Activated CD8-positive, alpha-beta memory T cell treated with anti-CD3 and anti-CD28 coated beads, Interleukin-2, amount 50 U/mL, for 1 hour (primary cell): ENCODE data around the gene MRPS12.

ENCODE experiments used
- DNase-seq: peaks from one replicate; pipeline ENCODE4 v3.0.0-alpha.2; 2020; ENCODE audit errors: extremely low read depth

Gene MRPS12

GRCh38 chr19:38975214-38975860 is 44.6 kb downstream of the MRPS12 start, which contains the start of gene FBXO17:
TSS of gene FBXO17 (minus strand) at chr19:38975742. CDS start at chr19:38950319, 25,423 bp downstream.
- no peak for DNase-seq

DNA sequence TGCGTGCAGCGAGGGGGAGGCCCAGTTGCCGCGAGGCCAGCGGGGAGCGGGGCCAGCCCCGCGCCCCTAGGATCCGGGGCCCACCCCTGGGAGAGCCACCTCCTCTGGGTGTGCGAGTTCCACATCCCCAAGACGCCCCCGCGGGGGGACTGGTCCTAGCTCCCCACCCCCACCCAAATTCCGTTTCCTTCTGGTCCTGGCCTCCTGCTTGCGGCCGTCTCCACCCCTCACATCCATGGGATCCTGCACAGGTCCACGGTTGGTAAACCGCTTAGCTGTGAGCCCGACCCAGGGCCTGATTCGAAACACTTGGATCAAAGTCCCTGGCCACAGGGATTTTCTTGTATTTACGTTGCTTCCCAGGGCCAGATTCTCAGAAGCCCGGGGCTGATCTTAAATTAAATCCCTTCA is 45.1 kb downstream of the MRPS12 start:
- no peak for DNase-seq

DNA sequence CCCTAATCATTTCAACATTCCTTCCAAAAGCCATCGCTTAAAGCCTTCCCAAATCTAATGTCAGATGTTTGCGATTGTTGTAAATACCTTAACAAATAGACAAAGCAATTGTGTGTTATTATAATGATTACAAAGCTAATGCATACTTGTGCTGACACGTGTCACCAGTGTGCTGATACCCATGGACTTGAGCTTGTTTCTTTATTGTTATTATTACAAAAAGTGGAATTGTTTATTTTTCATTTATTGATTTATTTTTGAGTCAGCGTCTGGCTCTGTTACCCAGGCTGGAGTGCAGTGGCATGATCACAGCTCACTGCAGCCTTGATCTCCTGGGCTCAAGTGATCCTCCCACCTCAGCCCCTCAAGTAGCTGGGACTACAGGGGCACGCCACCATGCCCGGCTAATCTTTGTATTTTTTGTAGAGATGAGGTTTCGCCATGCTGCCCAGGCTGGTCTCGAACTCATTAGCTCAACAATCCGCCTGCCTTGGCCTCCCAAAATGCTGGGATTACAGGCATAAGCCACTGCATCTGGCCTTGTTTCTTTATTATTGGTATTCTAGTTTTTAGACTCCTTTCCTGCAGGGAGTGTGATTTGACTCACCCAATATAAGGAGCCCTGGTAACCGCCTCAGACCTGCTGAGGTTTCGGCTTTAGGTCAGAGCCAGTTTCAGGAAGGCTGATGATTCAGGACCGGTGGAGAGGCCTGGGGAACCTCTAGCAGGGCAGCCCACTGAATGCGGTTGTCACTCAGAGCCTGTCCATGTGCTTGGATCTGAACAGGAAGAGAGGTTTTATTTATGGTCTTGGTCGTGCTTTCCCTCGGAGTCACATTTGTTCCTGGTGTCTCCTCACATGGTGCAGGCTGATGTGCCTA is 46.9 kb downstream of the MRPS12 start:
- no peak for DNase-seq

- no peak for DNase-seq
These were observed 47.6 kb downstream of the MRPS12 start for GRCh38 chr19:38978326-38978689.

GRCh38 chr19:38979812-38980211 is 49.1 kb downstream of the MRPS12 start:
- DNase-seq = no peak

GRCh38 chr19:38980583-38981374 is 50.0 kb downstream of the MRPS12 start:
- DNase-seq = no peak
